Endothelial cell of umbilical vein (primary cell): Measurements from ENCODE around the gene PKNOX2.

Experiments used
- EZH2 ChIP-seq: IDR thresholded peaks from 2 replicates; pipeline ENCODE4 v1.6.1; 2012; ENCODE audit warnings: borderline replicate concordance, low read depth, mild to moderate bottlenecking, moderate library complexity, low read length, inconsistent platforms; ENCODE audit not compliant: severe bottlenecking
- FOS ChIP-seq: IDR thresholded peaks from 2 replicates; pipeline ENCODE4 v1.6.1; 2011; ENCODE audit warnings: mild to moderate bottlenecking, low read length, moderate library complexity, borderline replicate concordance; ENCODE audit not compliant: insufficient read depth
- MYC ChIP-seq: IDR thresholded peaks from one replicate; pipeline ENCODE4 v1.6.1; 2011; ENCODE audit warnings: mild to moderate bottlenecking, low read depth, low read length
- POLR2A ChIP-seq: IDR thresholded peaks from 2 replicates; pipeline ENCODE4 v1.6.1; 2012; ENCODE audit warnings: low read depth, mild to moderate bottlenecking, control low read depth, low read length
- POLR2AphosphoS5 ChIP-seq: IDR thresholded peaks from 2 replicates; pipeline ENCODE4 v1.6.1; 2012; ENCODE audit warnings: low read depth, mild to moderate bottlenecking, control low read depth, low read length, moderate library complexity; ENCODE audit not compliant: insufficient read depth
- TF ChIP-seq, protein P1 (sequence below), 2 donors: IDR thresholded peaks; 1 replicate in 1 of 2; 2 replicates in 1 of 2; pipeline ENCODE4 v1.5.1; 2011; ENCODE audit warnings: low read length in 2 of 2, mild to moderate bottlenecking in 2 of 2, moderate library complexity in 2 of 2, control low read depth in 1 of 2, inconsistent platforms in 1 of 2, low read depth in 1 of 2; ENCODE audit not compliant: insufficient read depth in 1 of 2; ENCODE audit errors: extremely low read depth in 1 of 2

DNA sequence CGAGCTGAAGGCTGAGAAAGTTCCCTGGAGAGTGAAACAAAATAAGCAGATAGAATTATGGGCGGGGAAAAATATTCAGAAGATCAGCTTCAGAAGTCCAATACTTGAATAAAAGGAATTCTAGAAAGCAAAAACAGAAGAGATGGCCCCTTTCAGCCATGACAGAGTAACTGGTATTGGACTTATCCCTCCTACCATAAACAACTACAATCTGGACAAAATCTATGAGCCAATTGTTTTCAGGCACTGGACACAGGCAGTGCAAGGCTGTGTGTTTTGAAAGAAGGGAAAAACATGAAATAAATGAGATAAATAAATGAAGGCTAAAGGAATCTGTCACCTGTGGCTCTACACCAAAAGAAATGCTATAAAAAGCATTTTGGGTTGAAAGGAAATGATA, 305.8 kb downstream of the PKNOX2 start:
- TF ChIP-seq POLR2A: no peak
- no peak for TF ChIP-seq EZH2
- TF ChIP-seq, protein P1, sequence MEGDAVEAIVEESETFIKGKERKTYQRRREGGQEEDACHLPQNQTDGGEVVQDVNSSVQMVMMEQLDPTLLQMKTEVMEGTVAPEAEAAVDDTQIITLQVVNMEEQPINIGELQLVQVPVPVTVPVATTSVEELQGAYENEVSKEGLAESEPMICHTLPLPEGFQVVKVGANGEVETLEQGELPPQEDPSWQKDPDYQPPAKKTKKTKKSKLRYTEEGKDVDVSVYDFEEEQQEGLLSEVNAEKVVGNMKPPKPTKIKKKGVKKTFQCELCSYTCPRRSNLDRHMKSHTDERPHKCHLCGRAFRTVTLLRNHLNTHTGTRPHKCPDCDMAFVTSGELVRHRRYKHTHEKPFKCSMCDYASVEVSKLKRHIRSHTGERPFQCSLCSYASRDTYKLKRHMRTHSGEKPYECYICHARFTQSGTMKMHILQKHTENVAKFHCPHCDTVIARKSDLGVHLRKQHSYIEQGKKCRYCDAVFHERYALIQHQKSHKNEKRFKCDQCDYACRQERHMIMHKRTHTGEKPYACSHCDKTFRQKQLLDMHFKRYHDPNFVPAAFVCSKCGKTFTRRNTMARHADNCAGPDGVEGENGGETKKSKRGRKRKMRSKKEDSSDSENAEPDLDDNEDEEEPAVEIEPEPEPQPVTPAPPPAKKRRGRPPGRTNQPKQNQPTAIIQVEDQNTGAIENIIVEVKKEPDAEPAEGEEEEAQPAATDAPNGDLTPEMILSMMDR (IDR thresholded peaks at IDR 0.05; ENCODE audit: extremely low read depth in 1 of 2, insufficient read depth in 1 of 2, low read depth in 1 of 2, low read length in 2 of 2): no peak
- TF ChIP-seq MYC: no peak
- TF ChIP-seq POLR2AphosphoS5: no peak
- no peak for TF ChIP-seq FOS
